Stimulated activated CD8-positive, alpha-beta memory T cell treated with anti-CD3 and anti-CD28 coated beads, Interleukin-12 subunit alpha, Interleukin-12 subunit beta, amount 100 ng/mL, for 24 hours (primary cell): Measurements from ENCODE around the gene GRB7.
A peak's percentile ranks its signal among the peaks of the same experiment; 100 is the strongest.
"Not testable (repeated sequence)": the region's sequence is repeated elsewhere in the genome, so short reads cannot be mapped to it uniquely, and the experiment has no call there.

Source experiments
- DNase-seq: peaks from one replicate; pipeline ENCODE4 v3.0.0-alpha.2; 2020; ENCODE audit errors: extremely low read depth

The GRB7 gene

GRCh38 chr17:39709319-39709997, 28.3 kb upstream of the GRB7 start:
- DNase-seq, result no peak

DNA sequence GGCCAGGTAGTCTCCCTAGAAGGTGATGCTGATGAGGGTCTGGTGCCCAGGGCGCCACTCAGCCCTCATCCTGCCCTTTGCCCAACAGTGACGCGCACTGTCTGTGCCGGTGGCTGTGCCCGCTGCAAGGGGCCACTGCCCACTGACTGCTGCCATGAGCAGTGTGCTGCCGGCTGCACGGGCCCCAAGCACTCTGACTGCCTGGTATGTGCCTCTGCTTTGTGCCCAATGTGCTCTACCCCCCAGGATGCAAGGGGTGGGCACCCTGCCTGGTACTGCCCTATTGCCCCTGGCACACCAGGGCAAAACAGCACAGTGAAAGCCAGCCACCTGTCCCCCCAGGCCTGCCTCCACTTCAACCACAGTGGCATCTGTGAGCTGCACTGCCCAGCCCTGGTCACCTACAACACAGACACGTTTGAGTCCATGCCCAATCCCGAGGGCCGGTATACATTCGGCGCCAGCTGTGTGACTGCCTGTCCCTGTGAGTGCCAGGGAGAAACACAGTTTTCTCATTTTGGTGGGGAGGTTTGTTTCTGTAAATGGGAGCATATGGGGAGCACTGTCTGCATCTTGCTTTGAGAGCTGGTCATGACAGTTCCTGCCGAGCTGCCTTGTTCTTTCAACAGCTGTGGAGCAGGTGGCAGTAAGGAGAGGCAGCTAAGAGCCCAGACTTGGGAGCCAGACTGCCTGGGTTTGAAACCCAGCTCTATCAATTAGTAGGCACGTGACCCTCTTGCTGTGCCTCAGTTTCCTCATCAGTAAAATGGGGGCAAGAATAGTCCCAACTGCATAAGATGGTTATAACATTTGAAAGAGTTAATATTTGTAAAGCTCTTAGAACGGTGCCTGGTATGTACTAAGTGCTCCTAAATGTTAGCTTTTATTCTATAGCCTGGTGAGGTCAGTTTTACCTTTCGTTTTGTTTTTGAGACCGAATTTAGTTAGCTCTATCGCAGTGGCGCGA, 27.5 kb upstream of the GRB7 start:
- no peak for DNase-seq

DNA sequence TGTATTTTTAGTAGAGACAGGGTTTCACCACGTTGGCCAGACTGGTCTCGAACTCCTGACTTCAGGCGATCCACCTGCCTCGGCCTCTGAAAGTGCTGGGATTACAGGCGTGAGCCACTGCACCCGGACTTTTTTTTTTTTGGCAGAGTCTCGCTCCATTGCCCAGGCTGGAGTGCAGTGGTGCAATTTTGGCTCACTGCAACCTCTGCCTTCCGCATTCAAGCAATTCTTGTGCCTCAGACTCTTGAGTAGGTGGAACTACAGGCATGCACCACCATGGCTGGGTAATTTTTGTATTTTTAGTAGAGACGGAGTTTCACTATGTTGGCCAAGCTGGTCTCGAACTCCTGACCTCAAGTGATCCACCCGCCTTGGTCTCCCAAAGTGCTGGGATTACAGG, 26.7 kb upstream of the GRB7 start:
- DNase-seq, result not testable (repeated sequence)

GRCh38 chr17:39711851-39712250, 25.9 kb upstream of the GRB7 start:
- DNase-seq, result no peak

GRCh38 chr17:39714234-39714633, 23.5 kb upstream of the GRB7 start:
- no peak for DNase-seq

GRCh38 chr17:39715375-39716072, 22.2 kb upstream of the GRB7 start:
- no peak for DNase-seq

- no peak for DNase-seq
Observed at GRCh38 chr17:39716073-39716818, 21.5 kb upstream of the GRB7 start.

GRCh38 chr17:39716879-39717536, 20.7 kb upstream of the GRB7 start:
- DNase-seq, result no peak

DNA sequence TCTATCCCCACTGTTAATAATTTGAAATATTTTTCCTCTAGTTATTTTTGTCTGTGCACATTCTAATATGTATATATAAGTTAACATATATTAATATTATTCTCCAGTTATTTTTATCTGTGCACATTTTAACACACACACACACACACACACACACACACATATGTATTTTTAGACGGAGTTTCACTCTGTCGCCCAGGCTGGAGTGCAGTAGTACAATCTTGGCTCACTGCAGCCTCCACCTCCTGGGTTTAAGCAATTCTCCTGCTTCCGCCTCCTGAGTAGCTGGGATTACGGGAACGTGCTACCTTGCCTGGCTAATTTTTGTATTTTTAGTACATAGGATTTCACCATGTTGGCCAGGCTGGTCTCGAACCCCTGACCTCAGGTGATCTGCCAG, 20.1 kb upstream of the GRB7 start:
- DNase-seq, result no peak

- no peak for DNase-seq
Observed at GRCh38 chr17:39719563-39720355, 18.0 kb upstream of the GRB7 start.

GRCh38 chr17:39722104-39722503, 15.6 kb upstream of the GRB7 start:
- no peak for DNase-seq

DNA sequence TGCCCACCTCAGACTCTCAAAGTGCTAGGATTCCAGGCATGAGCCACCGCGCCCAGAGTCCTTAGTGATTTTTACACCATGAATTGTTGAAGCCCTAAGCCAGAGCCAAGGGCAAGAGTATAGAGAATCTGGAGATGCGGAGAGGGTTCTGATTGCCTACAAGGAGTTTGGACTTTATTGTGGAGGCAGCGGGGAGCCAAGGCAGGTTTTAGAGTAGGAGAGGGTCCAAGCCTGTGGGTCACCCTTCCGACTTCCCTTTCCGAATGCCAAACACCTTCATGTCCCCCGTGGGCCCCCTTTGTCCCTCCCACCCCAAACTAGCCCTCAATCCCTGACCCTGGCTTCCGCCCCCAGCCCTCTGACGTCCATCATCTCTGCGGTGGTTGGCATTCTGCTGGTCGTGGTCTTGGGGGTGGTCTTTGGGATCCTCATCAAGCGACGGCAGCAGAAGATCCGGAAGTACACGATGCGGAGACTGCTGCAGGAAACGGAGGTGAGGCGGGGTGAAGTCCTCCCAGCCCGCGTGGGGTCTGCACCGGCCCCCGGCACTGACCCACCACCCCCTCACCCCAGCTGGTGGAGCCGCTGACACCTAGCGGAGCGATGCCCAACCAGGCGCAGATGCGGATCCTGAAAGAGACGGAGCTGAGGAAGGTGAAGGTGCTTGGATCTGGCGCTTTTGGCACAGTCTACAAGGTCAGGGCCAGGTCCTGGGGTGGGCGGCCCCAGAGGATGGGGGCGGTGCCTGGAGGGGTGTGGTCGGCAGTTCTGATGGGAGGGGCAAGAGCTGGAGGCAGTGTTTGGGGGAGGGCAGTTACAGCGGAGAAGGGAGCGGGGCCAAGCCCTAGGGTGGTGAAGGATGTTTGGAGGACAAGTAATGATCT, 14.5 kb upstream of the GRB7 start:
- no peak for DNase-seq

DNA sequence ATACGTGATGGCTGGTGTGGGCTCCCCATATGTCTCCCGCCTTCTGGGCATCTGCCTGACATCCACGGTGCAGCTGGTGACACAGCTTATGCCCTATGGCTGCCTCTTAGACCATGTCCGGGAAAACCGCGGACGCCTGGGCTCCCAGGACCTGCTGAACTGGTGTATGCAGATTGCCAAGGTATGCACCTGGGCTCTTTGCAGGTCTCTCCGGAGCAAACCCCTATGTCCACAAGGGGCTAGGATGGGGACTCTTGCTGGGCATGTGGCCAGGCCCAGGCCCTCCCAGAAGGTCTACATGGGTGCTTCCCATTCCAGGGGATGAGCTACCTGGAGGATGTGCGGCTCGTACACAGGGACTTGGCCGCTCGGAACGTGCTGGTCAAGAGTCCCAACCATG, 13.0 kb upstream of the GRB7 start:
- DNase-seq, result no peak

DNA sequence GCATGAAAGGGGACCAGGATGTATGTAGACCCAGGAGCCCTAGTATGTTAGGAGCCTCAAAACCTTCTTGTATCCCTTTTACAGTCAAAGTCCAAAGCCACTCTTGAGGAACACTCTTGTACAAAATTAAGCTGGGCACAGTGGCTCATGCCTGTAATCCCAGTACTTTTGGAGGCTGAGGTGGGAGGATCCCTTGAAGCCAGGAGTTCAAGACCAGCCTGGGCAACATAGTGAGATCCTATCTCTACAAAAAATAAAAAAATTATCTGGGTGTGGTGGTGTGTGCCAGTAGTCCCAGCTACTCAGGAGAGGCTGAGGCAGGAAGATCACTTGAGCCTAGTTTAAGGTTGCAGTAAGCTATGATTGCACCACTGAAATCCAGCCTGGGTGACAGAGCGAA, 11.8 kb upstream of the GRB7 start:
- not testable (repeated sequence) for DNase-seq

DNA sequence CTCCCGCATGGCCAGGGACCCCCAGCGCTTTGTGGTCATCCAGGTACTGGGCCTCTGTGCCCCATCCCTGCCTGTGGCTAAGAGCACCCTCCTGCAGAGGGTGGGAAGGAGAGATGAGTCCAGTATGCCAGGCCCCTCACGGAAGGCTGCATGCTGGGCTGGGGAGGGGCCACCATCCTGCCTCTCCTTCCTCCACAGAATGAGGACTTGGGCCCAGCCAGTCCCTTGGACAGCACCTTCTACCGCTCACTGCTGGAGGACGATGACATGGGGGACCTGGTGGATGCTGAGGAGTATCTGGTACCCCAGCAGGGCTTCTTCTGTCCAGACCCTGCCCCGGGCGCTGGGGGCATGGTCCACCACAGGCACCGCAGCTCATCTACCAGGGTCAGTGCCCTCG, 11.1 kb upstream of the GRB7 start:
- no peak for DNase-seq

- DNase-seq, result no peak
Observed at GRCh38 chr17:39727556-39727955, 10.2 kb upstream of the GRB7 start.

DNA sequence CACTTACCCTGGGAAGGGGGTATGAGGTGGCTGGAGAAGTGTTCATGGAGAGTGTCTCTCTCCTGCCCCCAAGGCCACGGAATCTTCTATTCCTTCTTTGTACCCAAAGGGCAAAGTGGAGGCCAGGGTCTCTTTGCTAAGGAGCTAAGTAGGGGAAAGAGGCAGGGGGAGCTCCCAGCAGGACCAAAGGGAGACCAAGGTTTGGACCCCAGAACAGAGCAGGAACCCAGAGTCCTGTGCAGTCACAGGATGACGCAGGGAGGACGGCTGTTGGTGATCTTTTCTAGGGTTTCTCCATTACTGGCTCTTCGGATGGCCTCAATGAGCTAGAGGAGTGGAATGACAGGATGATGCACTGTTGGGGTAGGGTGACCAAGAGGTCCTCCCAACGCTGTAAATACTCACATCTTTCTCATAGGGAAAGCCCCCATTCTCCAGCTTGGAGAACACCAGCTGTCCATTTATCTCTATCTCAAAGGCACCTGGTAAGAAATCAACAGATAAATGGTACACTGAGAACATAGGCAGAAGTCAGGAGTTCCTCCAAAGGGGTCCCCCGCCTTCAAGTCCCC, 8.4 kb upstream of the GRB7 start:
- DNase-seq, result no peak

- peak; percentile 82 for DNase-seq
Observed at GRCh38 chr17:39730095-39730921, 7.4 kb upstream of the GRB7 start, which contains the start of gene MIEN1. MIEN1 (minus strand) TSS chr17:39730532; CDS start chr17:39730495, 37 bp downstream.
